Central memory CD4-positive, alpha-beta T cell (primary cell): ENCODE measurements around the gene PPP4R2.
"Not testable (repeated sequence)": the region's sequence is repeated elsewhere in the genome, so short reads cannot be mapped to it uniquely, and the experiment has no call there.

Experiments used
- DNase-seq: peaks from one replicate; pipeline ENCODE4 v3.0.0; 2022

PPP4R2 gene

GRCh38 chr3:73026111-73026759, 29.6 kb downstream of the PPP4R2 start:
- DNase-seq: no peak

GRCh38 chr3:73026760-73027113, 30.1 kb downstream of the PPP4R2 start:
- no peak for DNase-seq

GRCh38 chr3:73028803-73029202, 32.2 kb downstream of the PPP4R2 start:
- DNase-seq: no peak

- no peak for DNase-seq
These were observed 32.7 kb downstream of the PPP4R2 start for GRCh38 chr3:73029321-73029796.

- DNase-seq: no peak
These were observed 33.5 kb downstream of the PPP4R2 start for GRCh38 chr3:73030073-73030597.

GRCh38 chr3:73031573-73032103, 35.0 kb downstream of the PPP4R2 start:
- DNase-seq: no peak

GRCh38 chr3:73036694-73037591, 40.3 kb downstream of the PPP4R2 start:
- no peak for DNase-seq

- no peak for DNase-seq
These were observed 44.9 kb downstream of the PPP4R2 start for GRCh38 chr3:73041537-73041936.

GRCh38 chr3:73043414-73043813, 46.8 kb downstream of the PPP4R2 start:
- no peak for DNase-seq

GRCh38 chr3:73045391-73045790, 48.8 kb downstream of the PPP4R2 start:
- no peak for DNase-seq

GRCh38 chr3:73046195-73046594, 49.6 kb downstream of the PPP4R2 start:
- DNase-seq: no peak

- DNase-seq: no peak
These were observed 52.7 kb downstream of the PPP4R2 start for GRCh38 chr3:73049319-73049718.

GRCh38 chr3:73052857-73053256, 56.2 kb downstream of the PPP4R2 start:
- no peak for DNase-seq

- no peak for DNase-seq
These were observed 59.0 kb downstream of the PPP4R2 start for GRCh38 chr3:73055583-73055982.

- DNase-seq: peak; percentile 38
These were observed 59.6 kb downstream of the PPP4R2 start for GRCh38 chr3:73056014-73056844.

- DNase-seq: no peak
These were observed 60.2 kb downstream of the PPP4R2 start for GRCh38 chr3:73056845-73057150.

- DNase-seq: no peak
These were observed 63.7 kb downstream of the PPP4R2 start for GRCh38 chr3:73060302-73060723.

GRCh38 chr3:73061416-73061815, 64.8 kb downstream of the PPP4R2 start, which contains the start of gene EBLN2:
EBLN2 (plus strand) TSS chr3:73061659; CDS start chr3:73062082, 423 bp downstream.
- no peak for DNase-seq

- DNase-seq: not testable (repeated sequence)
These were observed 69.6 kb downstream of the PPP4R2 start for GRCh38 chr3:73066243-73066642.

GRCh38 chr3:73068419-73068818, 71.8 kb downstream of the PPP4R2 start:
- no peak for DNase-seq

GRCh38 chr3:73069187-73069586, 72.6 kb downstream of the PPP4R2 start:
- DNase-seq: no peak

GRCh38 chr3:73069775-73070444, 73.3 kb downstream of the PPP4R2 start:
- DNase-seq: no peak
